OCI-LY7 (cell line): ENCODE measurements around the gene KCNQ5. TPM values are rescaled to one million over a fixed set of nuclear protein-coding genes. Genes with fewer than 3 reads are reported as not detected.

Experiments
- BruUV-seq: library from RNA; stranded (reverse); fragments of 400-500 nt; replicated peaks from 2 replicates; lab custom pipeline; 2021; lab: Mats Ljungman, UMichigan
- CTCF ChIA-PET: fragments of 300-600 bp; sonication (Branson Sonifier 250); formaldehyde crosslinking; loops from one replicate; lab custom pipeline; 2022; ENCODE audit warnings: antibody characterized with exemption; ENCODE audit not compliant: unreplicated experiment; lab: Charles Lee
- POLR2A ChIA-PET: fragments of 300-600 bp; sonication (Branson Sonifier 250); formaldehyde crosslinking; loops from one replicate; lab custom pipeline; 2022; ENCODE audit warnings: antibody characterized with exemption; lab: Charles Lee
- DNase-seq: peaks from one replicate; pipeline ENCODE4 v3.0.0-alpha.2; 2015; ENCODE audit warnings: low spot score
- H2AFZ ChIP-seq: fragments of 200-600 bp; sonication (generic), shearing (Covaris generic); 2 replicates; pipeline ENCODE4 v1.6.1; 2014; ENCODE audit warnings: mild to moderate bottlenecking, antibody characterized with exemption, low read length, moderate library complexity
- H3K27ac ChIP-seq: fragments of 200-600 bp; sonication (generic); 2 replicates; pipeline ENCODE4 v1.5.1; 2014; ENCODE audit warnings: mixed run types, low read depth, mild to moderate bottlenecking, moderate library complexity, low read length, inconsistent platforms; ENCODE audit not compliant: poor library complexity, severe bottlenecking
- H3K36me3 ChIP-seq: fragments of 200-600 bp; sonication (generic); 2 replicates; pipeline ENCODE4 v1.6.1; 2014; ENCODE audit warnings: mild to moderate bottlenecking, antibody characterized with exemption, low read length, moderate library complexity, mixed read lengths; ENCODE audit not compliant: insufficient read depth
- H3K4me1 ChIP-seq: fragments of 200-600 bp; sonication (generic); 2 replicates; pipeline ENCODE4 v1.5.1; 2014; ENCODE audit warnings: mild to moderate bottlenecking, low read length; ENCODE audit not compliant: insufficient read depth, poor library complexity, severe bottlenecking
- H3K4me2 ChIP-seq: fragments of 200-600 bp; sonication (generic); 2 replicates; pipeline ENCODE4 v1.6.1; 2014; ENCODE audit warnings: mild to moderate bottlenecking, low read length
- H3K4me3 ChIP-seq: fragments of 200-600 bp; sonication (generic); 2 replicates; pipeline ENCODE4 v1.5.1; 2014; ENCODE audit warnings: mild to moderate bottlenecking, low read depth, low read length; ENCODE audit not compliant: poor library complexity, severe bottlenecking
- H3K79me2 ChIP-seq: fragments of 200-600 bp; sonication (generic); 2 replicates; pipeline ENCODE4 v1.6.1; 2016; ENCODE audit warnings: low read depth, mild to moderate bottlenecking, low read length, moderate library complexity, mixed read lengths; ENCODE audit not compliant: insufficient read depth
- H3K9me2 ChIP-seq: fragments of 200-600 bp; sonication (generic); 2 replicates; pipeline ENCODE4 v1.6.1; 2016; ENCODE audit warnings: mild to moderate bottlenecking, low read length, mixed read lengths; ENCODE audit not compliant: insufficient read depth
- H3K9me3 ChIP-seq: fragments of 200-600 bp; sonication (generic); 2 replicates; pipeline ENCODE4 v1.6.1; 2014; ENCODE audit warnings: mild to moderate bottlenecking, mixed run types, low read length, mixed read lengths
- H4K20me1 ChIP-seq: fragments of 200-600 bp; sonication (generic); 2 replicates; pipeline ENCODE4 v1.6.1; 2014; ENCODE audit warnings: mild to moderate bottlenecking, antibody characterized with exemption, low read length, moderate library complexity, mixed read lengths; ENCODE audit not compliant: insufficient read depth
- CTCF ChIP-seq: fragments of 200-600 bp; sonication (generic); conservative IDR thresholded peaks from 2 replicates; pipeline ENCODE4 v1.5.1; 2014; ENCODE audit warnings: mild to moderate bottlenecking, antibody characterized with exemption, low read length, moderate library complexity, mixed read lengths
- EZH2phosphoT487 ChIP-seq: fragments of 200-600 bp; sonication (generic); IDR thresholded peaks from 2 replicates; pipeline ENCODE4 v1.6.1; 2018; ENCODE audit warnings: low read depth, borderline replicate concordance, mild to moderate bottlenecking, mixed run types, antibody characterized with exemption, low read length, moderate library complexity, mixed read lengths
- intact Hi-C: fragments of 100-400 bp; cut with micrococcal nuclease; formaldehyde crosslinking; loops from one replicate; pipeline ENCODE4 v1.10.0; 2022; ENCODE audit not compliant: unreplicated experiment
- total RNA-seq, 2 experiments: library from RNA; depleted of rRNA in 1 of 2; stranded (reverse); fragments of >200 nt in 1 of 2; shearing (Covaris generic) in 1 of 2; gene quantifications; 2 replicates each; pipeline ENCODE4 v1.2.3, GENCODE V29; 2014 to 2022

KCNQ5 gene
- total RNA-seq, 2 experiments from 2014 or later = 26.1 to 29.7 TPM

GRCh38 chr6:72781624-72782023 is 159.8 kb downstream of the KCNQ5 start:
- no peak overlapping the region for H3K4me3 ChIP-seq
- H4K20me1 ChIP-seq = peaks cover 5% of the 10 kb centered on the region; the same call in 1 of the 2 replicates
- BruUV-seq = no TSS peak
- H3K9me2 ChIP-seq = no peaks in the 10 kb centered on the region
- intact Hi-C loops = no loop called here
- peaks cover 3% of the 10 kb centered on the region; the same call in 1 of the 2 replicates for H3K36me3 ChIP-seq
- H3K27ac ChIP-seq = no peak overlapping the region
- no peak overlapping the region for H3K4me2 ChIP-seq
- H2AFZ ChIP-seq = no peak overlapping the region
- H3K9me3 ChIP-seq = no peaks in the 10 kb centered on the region
- H3K79me2 ChIP-seq = peaks cover 5% of the 10 kb centered on the region; the same call in 1 of the 2 replicates
- no peak for DNase-seq
- POLR2A ChIA-PET = no interaction called here
- CTCF ChIA-PET = no interaction called here
- H3K4me1 ChIP-seq = no peaks in the 10 kb centered on the region
- TF ChIP-seq EZH2phosphoT487 = no peak
- TF ChIP-seq CTCF = no peak

- no TSS peak for BruUV-seq
- Histone ChIP-seq H3K9me2 (no peaks in the 10 kb centered on the region), H3K4me2 (no peak overlapping the region), H3K27ac (no peak overlapping the region), H3K36me3 (peaks cover 3% of the 10 kb centered on the region; the same call in 1 of the 2 replicates), H3K79me2 (peaks cover 5% of the 10 kb centered on the region; the same call in 1 of the 2 replicates), H3K4me1 (no peaks in the 10 kb centered on the region), H3K9me3 (no peaks in the 10 kb centered on the region), H3K4me3 (no peak overlapping the region), H2AFZ (no peak overlapping the region), H4K20me1 (peaks cover 5% of the 10 kb centered on the region; the same call in 1 of the 2 replicates)
- no peak for DNase-seq
- intact Hi-C loops = no loop called here
- ChIA-PET CTCF (no interaction called here), POLR2A (interaction anchor here (1.1 to 1.3 kb wide), 2 partner anchors 13 to 20 kb away, joined by 3 read pairs; no protein-coding TSS in a partner anchor)
- TF ChIP-seq EZH2phosphoT487 (no peak), CTCF (no peak)
Observed at GRCh38 chr6:72783035-72783434, 161.2 kb downstream of the KCNQ5 start.

GRCh38 chr6:72783666-72784065 is 161.8 kb downstream of the KCNQ5 start:
- BruUV-seq = no TSS peak
- H3K36me3 ChIP-seq = peaks cover 3% of the 10 kb centered on the region; the same call in 1 of the 2 replicates
- H4K20me1 ChIP-seq = peaks cover 5% of the 10 kb centered on the region; the same call in 1 of the 2 replicates
- POLR2A ChIA-PET = interaction anchor here (1.3 kb wide), 1 partner anchor 19 kb away, joined by 3 read pairs; no protein-coding TSS in a partner anchor
- no peaks in the 10 kb centered on the region for H3K4me1 ChIP-seq
- TF ChIP-seq CTCF = no peak
- TF ChIP-seq EZH2phosphoT487 = no peak
- CTCF ChIA-PET = no interaction called here
- no peaks in the 10 kb centered on the region for H3K9me2 ChIP-seq
- intact Hi-C loops = no loop called here
- H3K4me3 ChIP-seq = no peak overlapping the region
- no peak overlapping the region for H3K27ac ChIP-seq
- peaks cover 5% of the 10 kb centered on the region; the same call in 1 of the 2 replicates for H3K79me2 ChIP-seq
- H3K4me2 ChIP-seq = no peak overlapping the region
- DNase-seq = no peak
- no peak overlapping the region for H2AFZ ChIP-seq
- H3K9me3 ChIP-seq = no peaks in the 10 kb centered on the region
